HEK293T (cell line): ENCODE data around the gene GOLT1B.

Source experiments
- CTCF ChIA-PET: fragments of 350-600 bp; formaldehyde crosslinking; extraction: SDS; loops from one replicate; lab custom pipeline; 2021; ENCODE audit warnings: antibody characterized with exemption, inconsistent platforms; lab: Yijun Ruan, JAX
- POLR2A ChIA-PET: fragments of 350-600 bp; formaldehyde crosslinking; extraction: SDS; loops from one replicate; lab custom pipeline; 2020; ENCODE audit warnings: antibody characterized with exemption, inconsistent platforms; lab: Yijun Ruan, JAX
- DNase-seq: peaks from one replicate; pipeline ENCODE4 v3.0.0; 2012; ENCODE audit warnings: mixed read lengths; ENCODE audit errors: extremely low spot score
- ARNT ChIP-seq: fragments of 450-650 bp; IDR thresholded peaks from 2 replicates; pipeline ENCODE4 v1.6.1; 2017; ENCODE audit warnings: mild to moderate bottlenecking
- BHLHE40 ChIP-seq: fragments of 450-650 bp; IDR thresholded peaks from 2 replicates; pipeline ENCODE4 v1.6.1; 2016; ENCODE audit warnings: mild to moderate bottlenecking, moderate library complexity, borderline replicate concordance
- CTBP1 ChIP-seq: fragments of 450-650 bp; IDR thresholded peaks from 2 replicates; pipeline ENCODE4 v1.6.1; 2016; ENCODE audit warnings: borderline replicate concordance
- ELF4 ChIP-seq: fragments of 450-650 bp; IDR thresholded peaks from 2 replicates; pipeline ENCODE4 v1.6.1; 2017; ENCODE audit warnings: antibody characterized with exemption
- FOXA1 ChIP-seq: fragments of 450-650 bp; IDR thresholded peaks from 2 replicates; pipeline ENCODE4 v1.6.1; 2016; ENCODE audit warnings: mild to moderate bottlenecking
- FOXK2 ChIP-seq: fragments of 450-650 bp; IDR thresholded peaks from 2 replicates; pipeline ENCODE4 v1.6.1; 2016; ENCODE audit warnings: mild to moderate bottlenecking
- FOXM1 ChIP-seq: fragments of 450-650 bp; IDR thresholded peaks from 2 replicates; pipeline ENCODE4 v1.6.1; 2017; ENCODE audit warnings: mild to moderate bottlenecking, borderline replicate concordance
- HDGF ChIP-seq: fragments of 450-650 bp; IDR thresholded peaks from 2 replicates; pipeline ENCODE4 v1.6.1; 2017; ENCODE audit warnings: antibody characterized with exemption, borderline replicate concordance
- L3MBTL2 ChIP-seq: fragments of 450-650 bp; conservative IDR thresholded peaks from 2 replicates; pipeline ENCODE4 v1.6.1; 2016; ENCODE audit warnings: mild to moderate bottlenecking
- LEF1 ChIP-seq: fragments of 450-650 bp; IDR thresholded peaks from 2 replicates; pipeline ENCODE4 v1.6.1; 2017; ENCODE audit warnings: mild to moderate bottlenecking, borderline replicate concordance
- NFRKB ChIP-seq: fragments of 450-650 bp; IDR thresholded peaks from 2 replicates; pipeline ENCODE4 v1.6.1; 2016; ENCODE audit warnings: mild to moderate bottlenecking, moderate library complexity
- SP1 ChIP-seq: fragments of 450-650 bp; IDR thresholded peaks from 2 replicates; pipeline ENCODE4 v1.6.1; 2017
- SUZ12 ChIP-seq: fragments of 450-650 bp; IDR thresholded peaks from 2 replicates; pipeline ENCODE4 v1.6.1; 2016; ENCODE audit warnings: mild to moderate bottlenecking
- TARDBP ChIP-seq: fragments of 450-650 bp; IDR thresholded peaks from 2 replicates; pipeline ENCODE4 v1.6.1; 2016
- ZNF384 ChIP-seq: fragments of 450-650 bp; IDR thresholded peaks from 2 replicates; pipeline ENCODE4 v1.6.1; 2016
- TF ChIP-seq, protein P1 (sequence below): fragments of 450-650 bp; IDR thresholded peaks from 2 replicates; pipeline ENCODE4 v1.6.1; 2016

Gene GOLT1B

DNA sequence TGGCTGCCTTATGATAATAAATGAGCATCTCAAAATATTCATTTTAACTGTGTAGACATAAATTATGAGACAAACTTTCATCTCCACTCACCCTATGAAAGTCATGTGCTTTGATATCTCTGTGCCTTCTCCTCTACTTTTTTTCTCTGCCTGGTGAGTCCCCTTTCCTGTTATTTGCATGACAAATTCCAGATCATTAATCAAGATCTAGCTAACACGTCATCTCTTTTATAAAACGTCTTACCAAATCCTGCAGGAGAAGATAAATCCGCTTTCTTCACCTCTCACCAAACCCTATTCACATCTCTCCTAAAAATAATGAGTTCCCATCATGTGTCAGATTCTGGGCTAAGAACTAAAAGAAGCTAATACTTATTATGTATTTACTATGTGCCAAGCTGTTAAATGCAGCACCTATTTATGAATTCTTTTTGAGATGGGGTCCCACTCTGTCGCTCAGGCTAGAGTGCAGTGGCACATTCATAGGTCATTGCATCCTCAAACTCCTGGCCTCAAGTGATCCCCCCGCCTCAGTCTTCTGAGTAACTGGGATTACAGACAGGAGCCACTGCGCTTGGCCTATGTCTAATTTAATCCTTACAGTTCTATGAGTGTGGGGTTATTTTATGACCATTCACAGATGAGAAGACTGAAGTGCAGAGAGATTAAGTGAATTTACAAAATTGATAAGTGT lies 51.2 kb downstream of the GOLT1B start:
- DNase-seq = no peak
- ChIA-PET CTCF (no interaction called here), POLR2A (no interaction called here)
- TF ChIP-seq FOXM1 = no peak
- no peak for TF ChIP-seq ELF4
- TF ChIP-seq CTBP1 = no peak
- TF ChIP-seq SUZ12 = no peak
- no peak for TF ChIP-seq TARDBP
- no peak for TF ChIP-seq ZNF384
- no peak for TF ChIP-seq HDGF
- TF ChIP-seq ARNT = no peak
- no peak for TF ChIP-seq LEF1
- TF ChIP-seq, protein P1, sequence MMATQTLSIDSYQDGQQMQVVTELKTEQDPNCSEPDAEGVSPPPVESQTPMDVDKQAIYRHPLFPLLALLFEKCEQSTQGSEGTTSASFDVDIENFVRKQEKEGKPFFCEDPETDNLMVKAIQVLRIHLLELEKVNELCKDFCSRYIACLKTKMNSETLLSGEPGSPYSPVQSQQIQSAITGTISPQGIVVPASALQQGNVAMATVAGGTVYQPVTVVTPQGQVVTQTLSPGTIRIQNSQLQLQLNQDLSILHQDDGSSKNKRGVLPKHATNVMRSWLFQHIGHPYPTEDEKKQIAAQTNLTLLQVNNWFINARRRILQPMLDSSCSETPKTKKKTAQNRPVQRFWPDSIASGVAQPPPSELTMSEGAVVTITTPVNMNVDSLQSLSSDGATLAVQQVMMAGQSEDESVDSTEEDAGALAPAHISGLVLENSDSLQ = no peak
- no peak for TF ChIP-seq BHLHE40
- TF ChIP-seq SP1 = no peak
- no peak for TF ChIP-seq FOXK2
- TF ChIP-seq FOXA1 = no peak
- TF ChIP-seq NFRKB = no peak
- no peak for TF ChIP-seq L3MBTL2

GRCh38 chr12:21553329-21553675 lies 51.7 kb downstream of the GOLT1B start:
- no peak for TF ChIP-seq L3MBTL2
- no peak for TF ChIP-seq ARNT
- TF ChIP-seq ZNF384 = no peak
- TF ChIP-seq FOXA1 = no peak
- no peak for TF ChIP-seq BHLHE40
- no peak for TF ChIP-seq TARDBP
- TF ChIP-seq FOXK2 = no peak
- TF ChIP-seq NFRKB = no peak
- no peak for TF ChIP-seq SP1
- no peak for TF ChIP-seq HDGF
- CTCF ChIA-PET = no interaction called here
- POLR2A ChIA-PET = no interaction called here
- DNase-seq = no peak

DNA sequence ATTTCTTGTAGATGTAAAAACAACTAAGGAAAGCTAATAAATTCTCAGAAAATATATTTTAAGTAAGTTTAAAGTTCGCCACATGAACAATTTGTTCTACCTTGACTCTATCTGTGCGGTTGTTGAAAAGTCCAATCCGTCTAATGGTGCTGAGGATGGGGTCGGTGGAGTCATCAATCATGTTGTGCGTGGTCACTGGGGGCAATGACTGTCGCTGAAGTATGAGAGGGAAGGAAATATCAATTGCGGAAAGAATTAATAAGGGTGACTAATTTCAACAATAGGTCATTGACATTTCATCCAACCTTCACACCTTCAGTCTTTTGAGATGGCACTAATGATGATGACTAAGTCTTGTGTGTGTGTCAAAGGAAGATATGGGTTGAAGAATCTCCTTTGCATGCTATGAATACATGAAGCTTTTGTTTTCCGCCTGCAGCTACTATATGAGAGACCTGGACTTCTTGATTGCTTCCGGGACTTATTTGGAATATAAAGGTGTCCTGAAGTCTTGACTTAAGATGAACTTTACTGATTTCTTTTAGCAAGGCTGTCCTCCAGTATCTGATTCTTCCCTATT lies 56.6 kb downstream of the GOLT1B start:
- ChIA-PET CTCF (no interaction called here), POLR2A (no interaction called here)
- TF ChIP-seq FOXA1 (no peak), HDGF (no peak), ZNF384 (no peak), NFRKB (no peak), SP1 (no peak), TARDBP (no peak), ARNT (no peak), ELF4 (no peak), BHLHE40 (no peak), FOXK2 (no peak), FOXM1 (no peak), SUZ12 (no peak), CTBP1 (no peak), LEF1 (no peak), L3MBTL2 (no peak)
- TF ChIP-seq, protein P1 = no peak
- no peak for DNase-seq

DNA sequence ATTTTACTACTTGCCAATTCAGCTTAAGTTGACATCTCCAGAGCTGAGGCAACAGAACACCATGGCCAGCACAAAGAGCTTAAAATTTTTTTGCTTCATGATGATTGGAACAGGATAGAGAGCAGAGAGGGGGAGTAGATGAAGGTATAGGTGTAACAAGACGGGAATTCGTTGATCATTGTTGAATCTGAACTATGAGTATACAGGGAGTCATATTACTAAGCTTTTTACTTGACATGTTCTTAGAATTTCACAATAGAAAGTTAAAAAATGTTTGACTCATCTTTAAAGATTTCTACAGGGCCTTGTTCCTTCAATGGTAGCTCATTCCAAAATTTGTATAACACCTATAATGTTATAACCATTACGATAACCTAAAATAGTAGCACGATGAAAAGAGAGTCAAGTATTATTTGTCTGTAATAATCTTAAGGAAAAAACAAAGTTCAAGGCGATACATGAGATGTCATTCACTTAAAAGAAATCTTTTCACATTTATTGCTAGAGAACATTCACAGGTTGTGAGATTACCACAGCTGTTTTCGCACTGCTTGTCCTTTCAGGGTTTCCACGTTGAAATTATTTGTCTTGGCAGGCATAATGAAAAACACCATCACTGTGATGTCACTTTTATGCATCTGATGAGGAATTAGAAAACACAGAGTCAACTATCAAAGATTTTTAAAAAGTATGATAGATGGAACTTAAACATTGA lies 58.4 kb downstream of the GOLT1B start:
- POLR2A ChIA-PET = no interaction called here
- CTCF ChIA-PET = no interaction called here
- DNase-seq = no peak
- TF ChIP-seq SP1 (no peak), ELF4 (no peak), FOXA1 (no peak), FOXK2 (no peak), CTBP1 (no peak), SUZ12 (no peak), ARNT (no peak), ZNF384 (no peak), LEF1 (no peak), TARDBP (no peak), FOXM1 (no peak), NFRKB (no peak)
- TF ChIP-seq, protein P1 = no peak

DNA sequence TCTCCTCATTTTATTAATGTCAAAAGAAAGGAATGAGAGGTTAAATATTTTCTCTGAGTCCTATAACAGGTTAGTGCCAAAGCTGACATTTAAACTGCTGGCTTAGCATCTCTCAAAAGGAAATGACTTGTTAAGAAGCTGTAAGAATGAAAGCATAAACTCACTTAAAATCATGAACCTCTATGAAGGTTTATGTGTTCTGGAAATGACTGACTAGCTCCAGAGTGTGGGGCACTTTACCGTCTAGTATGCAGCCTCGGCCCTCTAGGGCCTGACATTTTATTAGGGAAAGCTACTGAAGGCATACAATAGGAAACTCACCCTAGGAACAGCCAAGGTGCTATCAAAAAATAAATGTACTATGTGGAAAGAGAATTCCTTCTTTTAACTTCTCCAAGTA lies 59.6 kb downstream of the GOLT1B start:
- no peak for DNase-seq
- ChIA-PET POLR2A (interaction anchor here (1.1 kb wide), 1 partner anchor 97 kb away, joined by 3 read pairs; the partner anchor contains the start of gene LDHB), CTCF (no interaction called here)
- TF ChIP-seq SP1 (no peak), ARNT (no peak), LEF1 (no peak), ELF4 (no peak), FOXM1 (no peak), BHLHE40 (no peak), CTBP1 (no peak), FOXA1 (no peak), NFRKB (no peak), FOXK2 (no peak), HDGF (no peak), TARDBP (no peak)
- TF ChIP-seq, protein P1 = no peak
